Body of pancreas (tissue), 4 donors: ENCODE results near the gene ANKRD23.

ENCODE experiments used
- CTCF ChIP-seq, 7 experiments: fragments of 450-650 bp in 4 of 7; fragments of 200-600 bp in 3 of 7; sonication (generic) in 3 of 7; IDR thresholded peaks; one replicate each; pipeline ENCODE4 v1.5.1; 2016 to 2019; ENCODE audit warnings: antibody characterized with exemption in 7 of 7
- POLR2A ChIP-seq, 3 donors: fragments of 450-650 bp; IDR thresholded peaks; one replicate each; pipeline ENCODE4 v1.6.1; 2016; ENCODE audit warnings: antibody characterized with exemption in 3 of 3, mild to moderate bottlenecking in 2 of 3

DNA sequence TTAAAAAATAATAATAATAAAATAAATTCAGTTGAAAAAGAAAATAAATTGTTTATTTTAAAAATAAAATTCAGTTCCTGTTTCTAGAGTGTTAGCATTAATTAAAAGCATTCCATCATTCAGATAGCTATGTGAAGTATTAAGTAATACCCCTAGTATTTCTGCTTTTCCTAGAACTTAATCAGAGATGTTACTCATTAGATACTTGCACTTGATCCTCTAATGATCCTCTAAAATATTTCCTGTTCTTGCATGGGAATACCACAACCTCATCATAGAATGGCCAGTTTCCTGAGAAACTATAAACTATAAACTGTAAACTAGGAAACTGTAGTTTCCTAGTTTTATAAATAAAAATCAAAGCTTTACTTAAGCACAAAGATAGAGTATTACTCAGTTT is 38.8 kb downstream of the ANKRD23 start:
- TF ChIP-seq CTCF (IDR thresholded peaks at IDR 0.05) = no peak
- TF ChIP-seq POLR2A (IDR thresholded peaks at IDR 0.05) = no peak
